ENCODE data around the gene APEX1.

DNA sequence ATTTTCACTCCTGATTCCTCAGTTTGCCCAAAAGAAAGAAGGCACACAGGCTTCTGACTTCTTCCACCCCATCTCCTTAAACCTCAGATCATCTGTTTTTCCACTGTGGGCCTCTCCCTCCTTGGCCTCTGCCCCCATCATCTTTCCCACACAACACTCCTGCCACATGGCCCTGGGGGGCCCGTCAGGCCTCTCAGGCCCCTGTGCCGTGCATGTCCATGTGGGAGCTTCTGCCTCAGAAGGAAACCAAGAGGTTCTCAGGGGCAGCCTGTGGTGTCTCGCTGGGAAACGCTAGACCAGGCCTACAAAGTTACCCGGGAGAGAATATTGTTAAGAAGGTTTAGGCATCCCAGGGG lies 27.0 kb upstream of the APEX1 start:
- TF ChIP-seq, protein P1, sequence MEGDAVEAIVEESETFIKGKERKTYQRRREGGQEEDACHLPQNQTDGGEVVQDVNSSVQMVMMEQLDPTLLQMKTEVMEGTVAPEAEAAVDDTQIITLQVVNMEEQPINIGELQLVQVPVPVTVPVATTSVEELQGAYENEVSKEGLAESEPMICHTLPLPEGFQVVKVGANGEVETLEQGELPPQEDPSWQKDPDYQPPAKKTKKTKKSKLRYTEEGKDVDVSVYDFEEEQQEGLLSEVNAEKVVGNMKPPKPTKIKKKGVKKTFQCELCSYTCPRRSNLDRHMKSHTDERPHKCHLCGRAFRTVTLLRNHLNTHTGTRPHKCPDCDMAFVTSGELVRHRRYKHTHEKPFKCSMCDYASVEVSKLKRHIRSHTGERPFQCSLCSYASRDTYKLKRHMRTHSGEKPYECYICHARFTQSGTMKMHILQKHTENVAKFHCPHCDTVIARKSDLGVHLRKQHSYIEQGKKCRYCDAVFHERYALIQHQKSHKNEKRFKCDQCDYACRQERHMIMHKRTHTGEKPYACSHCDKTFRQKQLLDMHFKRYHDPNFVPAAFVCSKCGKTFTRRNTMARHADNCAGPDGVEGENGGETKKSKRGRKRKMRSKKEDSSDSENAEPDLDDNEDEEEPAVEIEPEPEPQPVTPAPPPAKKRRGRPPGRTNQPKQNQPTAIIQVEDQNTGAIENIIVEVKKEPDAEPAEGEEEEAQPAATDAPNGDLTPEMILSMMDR (IDR thresholded peaks at IDR 0.05; ENCODE audit: borderline replicate concordance, extremely low read depth, low read length, poor library complexity, severe bottlenecking), result no peak
- TF ChIP-seq EZH2 (IDR thresholded peaks at IDR 0.05; ENCODE audit: borderline replicate concordance, low read depth, low read length, severe bottlenecking), result no peak
